ENCODE results near the gene OCRL.

- TF ChIP-seq SIN3A (IDR thresholded peaks at IDR 0.05; ENCODE audit: borderline replicate concordance, insufficient read depth, low read length) (no peak), TAF1 (IDR thresholded peaks at IDR 0.05; ENCODE audit: borderline replicate concordance, insufficient read depth, low read length) (no peak), POLR2AphosphoS5 (IDR thresholded peaks at IDR 0.05; ENCODE audit: low read depth, low read length) (no peak), REST (IDR thresholded peaks at IDR 0.05; ENCODE audit: insufficient read depth in 1 of 2, low read depth in 2 of 2, low read length in 2 of 2) (no peak)
Measured at GRCh38 chrX:129511689-129512088, 28.4 kb upstream of the OCRL start.
